Neural progenitor cell (in vitro differentiated cells): ENCODE results near the gene FSTL4. TPM values are rescaled to one million over a fixed set of nuclear protein-coding genes. Genes with fewer than 3 reads are reported as not detected.

Experiments
- DNase-seq: peaks from one replicate; pipeline ENCODE4 v3.0.0-alpha.2; 2016; ENCODE audit warnings: low spot score
- H2AFZ ChIP-seq: fragments of 200-600 bp; sonication (generic); replicated peaks from 2 replicates; pipeline ENCODE4 v1.6.1; 2016; ENCODE audit warnings: antibody characterized with exemption
- H3F3A ChIP-seq: fragments of 200-600 bp; sonication (generic); 2 replicates; pipeline ENCODE4 v1.6.1; 2016; ENCODE audit warnings: antibody characterized with exemption, low read depth
- H3K27ac ChIP-seq: fragments of 200-600 bp; sonication (generic); 2 replicates; pipeline ENCODE4 v1.5.1; 2016; ENCODE audit warnings: mild to moderate bottlenecking
- H3K27me3 ChIP-seq: fragments of 200-600 bp; sonication (generic); 2 replicates; pipeline ENCODE4 v1.6.1; 2016; ENCODE audit warnings: mild to moderate bottlenecking, moderate library complexity
- H3K36me3 ChIP-seq: fragments of 200-600 bp; sonication (generic); 2 replicates; pipeline ENCODE4 v1.5.1; 2016
- H3K4me1 ChIP-seq: fragments of 200-600 bp; sonication (generic); 2 replicates; pipeline ENCODE4 v1.6.1; 2016; ENCODE audit warnings: mixed run types
- H3K4me2 ChIP-seq: fragments of 200-600 bp; sonication (generic); 2 replicates; pipeline ENCODE4 v1.6.1; 2016
- H3K4me3 ChIP-seq: fragments of 200-600 bp; sonication (generic); 2 replicates; pipeline ENCODE4 v1.5.1; 2016
- H3K79me2 ChIP-seq: fragments of 200-600 bp; sonication (generic); 2 replicates; pipeline ENCODE4 v1.6.1; 2016; ENCODE audit warnings: low read depth
- H3K9ac ChIP-seq: fragments of 200-600 bp; sonication (generic); 2 replicates; pipeline ENCODE4 v1.6.1; 2016
- H3K9me3 ChIP-seq: fragments of 200-600 bp; sonication (generic); 2 replicates; pipeline ENCODE4 v1.5.1; 2016; ENCODE audit warnings: low read depth
- H4K20me1 ChIP-seq: fragments of 200-600 bp; sonication (generic); 2 replicates; pipeline ENCODE4 v1.6.1; 2016; ENCODE audit warnings: low read depth
- H3K27ac Mint-ChIP-seq: 3 replicates; pipeline ENCODE4 v1.8.0; 2021; ENCODE audit warnings: mixed read lengths
- H3K27me3 Mint-ChIP-seq: 2 replicates; pipeline ENCODE4 v1.8.0; 2022; ENCODE audit warnings: low read depth, mild to moderate bottlenecking, inconsistent platforms, moderate library complexity, mixed read lengths; ENCODE audit not compliant: insufficient read depth
- H3K36me3 Mint-ChIP-seq: 3 replicates; pipeline ENCODE4 v1.8.0; 2021; ENCODE audit warnings: mixed read lengths
- H3K4me1 Mint-ChIP-seq: 3 replicates; pipeline ENCODE4 v1.8.0; 2021; ENCODE audit warnings: mixed read lengths
- H3K4me3 Mint-ChIP-seq: 3 replicates; pipeline ENCODE4 v1.8.0; 2021; ENCODE audit warnings: mild to moderate bottlenecking, moderate library complexity, mixed read lengths
- H3K9me3 Mint-ChIP-seq: 3 replicates; pipeline ENCODE4 v1.8.0; 2020; ENCODE audit warnings: mixed read lengths
- CTCF ChIP-seq: fragments of 200-600 bp; sonication (generic); IDR thresholded peaks from 2 replicates; pipeline ENCODE4 v1.5.1; 2017; ENCODE audit warnings: antibody characterized with exemption, mild to moderate bottlenecking
- EZH2 ChIP-seq: fragments of 200-600 bp; sonication (generic); IDR thresholded peaks from 2 replicates; pipeline ENCODE4 v1.6.1; 2017; ENCODE audit warnings: antibody characterized with exemption, mild to moderate bottlenecking, moderate library complexity
- EZH2phosphoT487 ChIP-seq: fragments of 200-600 bp; sonication (generic); IDR thresholded peaks from 2 replicates; pipeline ENCODE4 v1.6.1; 2017; ENCODE audit warnings: antibody characterized with exemption
- total RNA-seq: library from RNA; depleted of rRNA; stranded (reverse); fragments of >200 nt; gene quantifications from 2 replicates; pipeline ENCODE4 v1.2.3, GENCODE V29; 2015; ENCODE audit warnings: low replicate concordance

The FSTL4 gene
- total RNA-seq, 1 donor from 2014 or later = 0.95 TPM

- H3K27ac ChIP-seq = no peak overlapping the region
- H3K4me1 ChIP-seq = no peaks in the 10 kb centered on the region
- no peaks in the 10 kb centered on the region for H3K27me3 ChIP-seq
- Mint-ChIP-seq H3K36me3 (no peaks in the 10 kb centered on the region), H3K27ac (no peak overlapping the region), H3K4me3 (no peak overlapping the region), H3K9me3 (peaks cover 4% of the 10 kb centered on the region), H3K27me3 (peaks cover 4% of the 10 kb centered on the region), H3K4me1 (peaks cover 26% of the 10 kb centered on the region)
- H3K9ac ChIP-seq = no peak overlapping the region
- no peak overlapping the region for H3K4me2 ChIP-seq
- no peaks in the 10 kb centered on the region for H3K79me2 ChIP-seq
- no peak overlapping the region for H2AFZ ChIP-seq
- no peaks in the 10 kb centered on the region for H3F3A ChIP-seq
- no peaks in the 10 kb centered on the region for H3K9me3 ChIP-seq
- H3K4me3 ChIP-seq = no peak overlapping the region
- no peak for DNase-seq
- H4K20me1 ChIP-seq = no peaks in the 10 kb centered on the region
- no peak for TF ChIP-seq EZH2
- no peak for TF ChIP-seq EZH2phosphoT487
- no peaks in the 10 kb centered on the region for H3K36me3 ChIP-seq
These were observed 271.0 kb downstream of the FSTL4 start for GRCh38 chr5:133341296-133341695.

DNA sequence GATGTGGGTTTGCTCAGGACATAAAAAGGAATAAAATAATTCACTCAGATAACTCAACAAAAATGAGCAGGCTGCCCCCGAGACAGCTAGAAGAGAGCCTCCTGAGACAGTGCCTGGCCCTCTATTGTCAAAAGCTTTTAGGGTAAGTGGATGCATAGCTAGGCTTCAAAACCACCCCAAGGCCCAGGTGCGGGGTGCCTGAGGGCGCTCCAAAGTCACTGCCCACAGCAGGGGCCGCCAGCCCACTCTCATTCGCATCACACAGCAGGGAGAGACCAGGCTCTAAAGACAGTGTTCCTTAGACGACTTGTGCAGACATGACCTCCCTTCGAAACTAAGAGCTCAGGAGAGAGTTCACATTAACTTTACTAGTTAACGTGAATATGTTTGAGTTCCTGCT, 271.5 kb downstream of the FSTL4 start:
- no peak overlapping the region for H3K4me2 ChIP-seq
- no peaks in the 10 kb centered on the region for H3K9me3 ChIP-seq
- Mint-ChIP-seq H3K27ac (no peak overlapping the region), H3K36me3 (no peaks in the 10 kb centered on the region), H3K4me3 (no peak overlapping the region), H3K9me3 (peaks cover under 1% of the 10 kb centered on the region), H3K4me1 (peaks cover 27% of the 10 kb centered on the region), H3K27me3 (peaks cover 4% of the 10 kb centered on the region)
- H3K79me2 ChIP-seq = no peaks in the 10 kb centered on the region
- no peak overlapping the region for H3K4me3 ChIP-seq
- no peak for TF ChIP-seq EZH2phosphoT487
- no peak for TF ChIP-seq CTCF
- no peak for TF ChIP-seq EZH2
- no peaks in the 10 kb centered on the region for H3F3A ChIP-seq
- no peak overlapping the region for H2AFZ ChIP-seq
- DNase-seq = no peak
- H3K4me1 ChIP-seq = no peaks in the 10 kb centered on the region
- no peaks in the 10 kb centered on the region for H3K27me3 ChIP-seq
- no peak overlapping the region for H3K9ac ChIP-seq
- H3K36me3 ChIP-seq = no peaks in the 10 kb centered on the region
- H4K20me1 ChIP-seq = no peaks in the 10 kb centered on the region
- H3K27ac ChIP-seq = no peak overlapping the region

GRCh38 chr5:133340002-133340755, 272.2 kb downstream of the FSTL4 start:
- H3K36me3 Mint-ChIP-seq = no peaks in the 10 kb centered on the region
- Histone ChIP-seq H4K20me1 (no peaks in the 10 kb centered on the region), H3K4me2 (no peak overlapping the region), H3K9ac (no peak overlapping the region), H3K9me3 (no peaks in the 10 kb centered on the region), H3K79me2 (no peaks in the 10 kb centered on the region), H2AFZ (no peak overlapping the region), H3K27me3 (no peaks in the 10 kb centered on the region), H3K27ac (no peak overlapping the region), H3K4me1 (no peaks in the 10 kb centered on the region), H3K36me3 (no peaks in the 10 kb centered on the region), H3F3A (no peaks in the 10 kb centered on the region), H3K4me3 (no peak overlapping the region)
- DNase-seq = no peak
- TF ChIP-seq CTCF = no peak
- no peak for TF ChIP-seq EZH2
- no peak for TF ChIP-seq EZH2phosphoT487
- peaks cover 31% of the 10 kb centered on the region for H3K4me1 Mint-ChIP-seq
- peaks cover 4% of the 10 kb centered on the region for H3K27me3 Mint-ChIP-seq
- no peak overlapping the region for H3K4me3 Mint-ChIP-seq
- no peaks in the 10 kb centered on the region for H3K9me3 Mint-ChIP-seq
- H3K27ac Mint-ChIP-seq = peak overlapping the region; percentile 40
